Coronary artery (tissue), 2 donors: ENCODE data around the gene CDC14A.
A peak's percentile ranks its signal among the peaks of the same experiment; 100 is the strongest.
"Not testable (repeated sequence)": the region's sequence is repeated elsewhere in the genome, so short reads cannot be mapped to it uniquely, and the experiment has no call there.

Experiments used
- DNase-seq: peaks from one replicate; pipeline ENCODE4 v3.0.0-alpha.2; 2017; ENCODE audit warnings: low spot score
- H3K27ac ChIP-seq, 2 donors: fragments of 200-600 bp; sonication (generic); one replicate each; pipeline ENCODE4 v1.5.1; 2016 to 2019
- H3K4me3 ChIP-seq: fragments of 200-600 bp; sonication (generic); 2 replicates; pipeline ENCODE4 v1.5.1; 2016; ENCODE audit warnings: mild to moderate bottlenecking, moderate library complexity
- CTCF ChIP-seq: fragments of 200-600 bp; sonication (generic); IDR thresholded peaks from one replicate; pipeline ENCODE4 v1.5.1; 2019; ENCODE audit warnings: antibody characterized with exemption

The CDC14A gene

GRCh38 chr1:100322436-100323211 is 29.7 kb upstream of the CDC14A start:
- DNase-seq = no peak
- no peak for TF ChIP-seq CTCF
- no peak overlapping the region for H3K4me3 ChIP-seq
- no peak overlapping the region for H3K27ac ChIP-seq

- TF ChIP-seq CTCF = no peak
- Histone ChIP-seq H3K4me3 (no peak overlapping the region), H3K27ac (peak overlapping the region in 1 of 2 donors; percentile 41)
- DNase-seq = no peak
Observed at GRCh38 chr1:100323419-100324106, 28.7 kb upstream of the CDC14A start.

GRCh38 chr1:100325415-100326324 is 26.6 kb upstream of the CDC14A start:
- DNase-seq = no peak
- Histone ChIP-seq H3K4me3 (no peak overlapping the region), H3K27ac (no peak overlapping the region)
- no peak for TF ChIP-seq CTCF

DNA sequence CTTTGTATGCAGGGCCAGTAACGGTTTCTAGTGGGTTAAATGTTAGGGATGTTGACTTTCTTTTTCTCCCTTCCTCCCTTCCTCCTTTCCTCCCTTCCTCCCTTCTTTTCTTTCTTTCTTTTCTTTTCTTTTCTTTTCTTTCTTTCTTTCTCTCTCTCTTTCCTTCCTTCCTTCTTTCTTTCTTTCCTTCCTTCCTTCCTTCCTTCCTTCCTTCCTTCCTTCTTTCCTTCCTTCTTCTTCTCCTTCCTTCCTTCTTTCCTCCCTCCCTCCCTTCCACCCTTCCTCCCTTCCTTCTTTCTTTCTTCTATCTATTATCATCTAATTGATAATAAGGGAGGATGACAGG is 26.0 kb upstream of the CDC14A start:
- not testable (repeated sequence) for H3K4me3 ChIP-seq, DNase-seq, H3K27ac ChIP-seq

DNA sequence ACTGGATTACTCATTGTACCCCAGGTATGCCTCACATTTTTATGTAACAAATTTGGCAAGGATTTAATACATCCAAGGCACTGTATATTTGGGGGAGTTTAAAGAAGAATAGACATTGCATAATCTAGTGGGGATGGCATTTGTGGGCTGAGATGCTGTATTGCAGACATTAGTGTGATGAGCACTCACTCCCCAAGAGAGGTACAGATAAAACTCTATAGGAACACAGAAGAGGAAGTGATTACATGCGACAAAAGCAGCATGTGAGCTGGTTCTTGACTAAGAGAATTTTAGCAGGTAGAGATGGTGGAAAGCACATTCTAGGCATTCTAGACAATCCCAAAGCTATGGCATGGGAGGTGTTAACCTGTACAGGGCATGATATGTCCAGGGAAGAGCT is 24.2 kb upstream of the CDC14A start:
- no peak overlapping the region for H3K27ac ChIP-seq
- H3K4me3 ChIP-seq = no peak overlapping the region
- no peak for DNase-seq
- no peak for TF ChIP-seq CTCF

GRCh38 chr1:100331146-100331545 is 21.2 kb upstream of the CDC14A start:
- DNase-seq, H3K27ac ChIP-seq, H3K4me3 ChIP-seq: not testable (repeated sequence)

GRCh38 chr1:100332331-100332730 is 20.0 kb upstream of the CDC14A start:
- Histone ChIP-seq H3K27ac (no peak overlapping the region), H3K4me3 (no peak overlapping the region)
- no peak for TF ChIP-seq CTCF
- no peak for DNase-seq
